ENCODE data around the gene RPRD2. TPM values are rescaled to one million over a fixed set of nuclear protein-coding genes. Genes with fewer than 3 reads are reported as not detected.

The RPRD2 gene
- total and polyA plus RNA-seq, 4 donors = 5.4 to 9.7 (median 8.0) TPM

DNA sequence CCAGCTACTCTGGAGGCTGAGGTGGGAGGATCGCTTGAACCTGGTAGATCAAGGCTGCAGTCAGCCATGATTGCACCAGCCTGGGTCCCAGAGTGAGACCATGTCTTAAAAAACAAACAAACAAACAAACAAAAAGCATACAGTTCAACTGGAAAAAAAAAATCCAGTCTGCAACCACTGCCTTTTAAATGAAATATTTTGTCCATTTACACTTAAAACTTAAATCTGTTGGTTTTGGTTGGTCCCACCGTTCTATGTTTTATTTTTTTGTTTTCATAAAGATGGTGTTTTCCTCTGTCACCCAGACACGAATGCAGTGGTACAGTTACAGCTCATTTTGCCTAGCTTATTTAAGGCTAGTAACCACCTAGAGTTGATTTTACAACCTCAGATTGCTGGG, 161.4 kb downstream of the RPRD2 start:
- Histone ChIP-seq H3K9ac (ENCODE audit: low read depth in 1 of 2, low read length in 2 of 2) (no peak overlapping the region), H3K4me1 (ENCODE audit: control insufficient read depth in 4 of 4, insufficient read depth in 4 of 4, low read length in 3 of 4) (no peaks in the 10 kb centered on the region), H3K27me3 (ENCODE audit: control insufficient read depth in 4 of 4, insufficient read depth in 4 of 4, low read length in 3 of 4) (no peaks in the 10 kb centered on the region), H3K27ac (ENCODE audit: low read depth in 1 of 2, low read length in 2 of 2) (no peak overlapping the region), H3K4me3 (ENCODE audit: low read depth in 1 of 3, low read length in 3 of 3) (no peak overlapping the region), H3K36me3 (ENCODE audit: control insufficient read depth in 4 of 4, insufficient read depth in 3 of 4, low read depth in 1 of 4, low read length in 3 of 4) (no peaks in the 10 kb centered on the region), H3K9me3 (ENCODE audit: control insufficient read depth in 4 of 4, low read length in 3 of 4) (no peaks in the 10 kb centered on the region)
- no peak for TF ChIP-seq EGR1 (IDR thresholded peaks at IDR 0.05; ENCODE audit: low read depth in 2 of 2)
- no peak for TF ChIP-seq FOXA2 (IDR thresholded peaks at IDR 0.05)
- no peak for TF ChIP-seq GABPA (IDR thresholded peaks at IDR 0.05 in 1 of 2, conservative IDR thresholded peaks at IDR 0.05 in 1 of 2)
- TF ChIP-seq RXRA (IDR thresholded peaks at IDR 0.05) = no peak
- no peak for TF ChIP-seq YY1 (IDR thresholded peaks at IDR 0.05)
- TF ChIP-seq, protein P1, sequence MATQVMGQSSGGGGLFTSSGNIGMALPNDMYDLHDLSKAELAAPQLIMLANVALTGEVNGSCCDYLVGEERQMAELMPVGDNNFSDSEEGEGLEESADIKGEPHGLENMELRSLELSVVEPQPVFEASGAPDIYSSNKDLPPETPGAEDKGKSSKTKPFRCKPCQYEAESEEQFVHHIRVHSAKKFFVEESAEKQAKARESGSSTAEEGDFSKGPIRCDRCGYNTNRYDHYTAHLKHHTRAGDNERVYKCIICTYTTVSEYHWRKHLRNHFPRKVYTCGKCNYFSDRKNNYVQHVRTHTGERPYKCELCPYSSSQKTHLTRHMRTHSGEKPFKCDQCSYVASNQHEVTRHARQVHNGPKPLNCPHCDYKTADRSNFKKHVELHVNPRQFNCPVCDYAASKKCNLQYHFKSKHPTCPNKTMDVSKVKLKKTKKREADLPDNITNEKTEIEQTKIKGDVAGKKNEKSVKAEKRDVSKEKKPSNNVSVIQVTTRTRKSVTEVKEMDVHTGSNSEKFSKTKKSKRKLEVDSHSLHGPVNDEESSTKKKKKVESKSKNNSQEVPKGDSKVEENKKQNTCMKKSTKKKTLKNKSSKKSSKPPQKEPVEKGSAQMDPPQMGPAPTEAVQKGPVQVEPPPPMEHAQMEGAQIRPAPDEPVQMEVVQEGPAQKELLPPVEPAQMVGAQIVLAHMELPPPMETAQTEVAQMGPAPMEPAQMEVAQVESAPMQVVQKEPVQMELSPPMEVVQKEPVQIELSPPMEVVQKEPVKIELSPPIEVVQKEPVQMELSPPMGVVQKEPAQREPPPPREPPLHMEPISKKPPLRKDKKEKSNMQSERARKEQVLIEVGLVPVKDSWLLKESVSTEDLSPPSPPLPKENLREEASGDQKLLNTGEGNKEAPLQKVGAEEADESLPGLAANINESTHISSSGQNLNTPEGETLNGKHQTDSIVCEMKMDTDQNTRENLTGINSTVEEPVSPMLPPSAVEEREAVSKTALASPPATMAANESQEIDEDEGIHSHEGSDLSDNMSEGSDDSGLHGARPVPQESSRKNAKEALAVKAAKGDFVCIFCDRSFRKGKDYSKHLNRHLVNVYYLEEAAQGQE (IDR thresholded peaks at IDR 0.05) = no peak
- no peak for TF ChIP-seq TAF1 (conservative IDR thresholded peaks at IDR 0.05)
- 92% methylated on average over 3 of the region's 3 CpGs for WGBS
- no peak for DNase-seq (ENCODE audit: low spot score)

Other genes starting within 250 kb of the RPRD2 start
- 1 to 10 TPM; 5.8 to 8.8 TPM for gene PLEKHO1, start 214.2 kb upstream of the RPRD2 start, total RNA-seq
- 1 to 10 TPM; 3.5 to 6.3 TPM for gene PLEKHO1, start 214.2 kb upstream of the RPRD2 start, polyA plus RNA-seq
- 10 to 100 TPM in 1 of 2 donors, 1 to 10 TPM in 1; 8.8 to 40.6 TPM for gene ANP32E, start 128.0 kb upstream of the RPRD2 start, total RNA-seq
- gene ANP32E, start 128.0 kb upstream of the RPRD2 start, polyA plus RNA-seq = 10 to 100 TPM; 10.5 to 41.5 TPM
- gene CA14, start 106.4 kb upstream of the RPRD2 start, total RNA-seq = 1 to 10 TPM in 1 of 2 donors, under 1 TPM in 1; 0.42 to 2.7 TPM
- 1 to 10 TPM in 1 of 2 donors, under 1 TPM in 1; 0.22 to 2.0 TPM for gene CA14, start 106.4 kb upstream of the RPRD2 start, polyA plus RNA-seq
- gene APH1A, start 95.1 kb upstream of the RPRD2 start, total RNA-seq = 10 to 100 TPM; 48.9 to 65.3 TPM
- gene APH1A, start 95.1 kb upstream of the RPRD2 start, polyA plus RNA-seq = 10 to 100 TPM; 25.1 to 93.6 TPM
- gene C1orf54, start 91.4 kb upstream of the RPRD2 start, total RNA-seq = 10 to 100 TPM in 1 of 2 donors, 1 to 10 TPM in 1; 2.3 to 10.8 TPM
- 1 to 10 TPM; 3.3 to 5.6 TPM for gene C1orf54, start 91.4 kb upstream of the RPRD2 start, polyA plus RNA-seq
- 1 to 10 TPM in 1 of 2 donors, under 1 TPM in 1; 0.51 to 1.8 TPM for gene CIART, start 81.6 kb upstream of the RPRD2 start, total RNA-seq
- gene CIART, start 81.6 kb upstream of the RPRD2 start, polyA plus RNA-seq = 1 to 10 TPM; 2.0 to 7.1 TPM
- 10 to 100 TPM; 15.0 to 16.7 TPM for gene MRPS21, start 70.3 kb upstream of the RPRD2 start, total RNA-seq
- 10 to 100 TPM; 29.1 to 56.5 TPM for gene MRPS21, start 70.3 kb upstream of the RPRD2 start, polyA plus RNA-seq
- gene PRPF3, start 42.6 kb upstream of the RPRD2 start, total RNA-seq = 10 to 100 TPM; 16.7 to 32.8 TPM
- gene PRPF3, start 42.6 kb upstream of the RPRD2 start, polyA plus RNA-seq = 10 to 100 TPM in 1 of 2 donors, 1 to 10 TPM in 1; 9.9 to 14.9 TPM
- gene TARS2, start 123.3 kb downstream of the RPRD2 start, total RNA-seq = 10 to 100 TPM; 16.5 to 20.8 TPM
- 10 to 100 TPM; 10.9 to 20.7 TPM for gene TARS2, start 123.3 kb downstream of the RPRD2 start, polyA plus RNA-seq
- gene ECM1, start 144.0 kb downstream of the RPRD2 start, total RNA-seq = 1 to 10 TPM; 5.1 to 8.1 TPM
- gene ECM1, start 144.0 kb downstream of the RPRD2 start, polyA plus RNA-seq = 10 to 100 TPM; 17.0 to 22.5 TPM
- gene FALEC, start 151.6 kb downstream of the RPRD2 start, total RNA-seq = not detected
- gene FALEC, start 151.6 kb downstream of the RPRD2 start, polyA plus RNA-seq = not detected
- gene ADAMTSL4, start 185.3 kb downstream of the RPRD2 start, total RNA-seq = 10 to 100 TPM in 1 of 2 donors, 1 to 10 TPM in 1; 5.6 to 11.5 TPM
- 10 to 100 TPM; 11.4 to 12.2 TPM for gene ADAMTSL4, start 185.3 kb downstream of the RPRD2 start, polyA plus RNA-seq
- 100 to 1,000 TPM in 1 of 2 donors, 10 to 100 TPM in 1; 94.6 to 181 TPM for gene MCL1, start 215.5 kb downstream of the RPRD2 start, total RNA-seq
- gene MCL1, start 215.5 kb downstream of the RPRD2 start, polyA plus RNA-seq = 10 to 100 TPM; 23.4 to 65.4 TPM

All from liver (tissue), 9 donors.